C4-2B (cell line): ENCODE results near the gene DUSP2.

Experiments used
- H3K27ac ChIP-seq: fragments of 450-650 bp; 2 replicates; pipeline ENCODE4 v1.5.1; 2017
- ZFX ChIP-seq: fragments of 450-650 bp; IDR thresholded peaks from 2 replicates; pipeline ENCODE4 v1.6.1; 2017
- TF ChIP-seq, protein P1 (sequence below): fragments of 450-650 bp; conservative IDR thresholded peaks from 2 replicates; pipeline ENCODE4 v1.5.1; 2017; ENCODE audit warnings: mild to moderate bottlenecking

DUSP2 gene

GRCh38 chr2:96123936-96124335 lies 21.3 kb downstream of the DUSP2 start:
- no peak overlapping the region for H3K27ac ChIP-seq
- no peak for TF ChIP-seq ZFX
- TF ChIP-seq, protein P1, sequence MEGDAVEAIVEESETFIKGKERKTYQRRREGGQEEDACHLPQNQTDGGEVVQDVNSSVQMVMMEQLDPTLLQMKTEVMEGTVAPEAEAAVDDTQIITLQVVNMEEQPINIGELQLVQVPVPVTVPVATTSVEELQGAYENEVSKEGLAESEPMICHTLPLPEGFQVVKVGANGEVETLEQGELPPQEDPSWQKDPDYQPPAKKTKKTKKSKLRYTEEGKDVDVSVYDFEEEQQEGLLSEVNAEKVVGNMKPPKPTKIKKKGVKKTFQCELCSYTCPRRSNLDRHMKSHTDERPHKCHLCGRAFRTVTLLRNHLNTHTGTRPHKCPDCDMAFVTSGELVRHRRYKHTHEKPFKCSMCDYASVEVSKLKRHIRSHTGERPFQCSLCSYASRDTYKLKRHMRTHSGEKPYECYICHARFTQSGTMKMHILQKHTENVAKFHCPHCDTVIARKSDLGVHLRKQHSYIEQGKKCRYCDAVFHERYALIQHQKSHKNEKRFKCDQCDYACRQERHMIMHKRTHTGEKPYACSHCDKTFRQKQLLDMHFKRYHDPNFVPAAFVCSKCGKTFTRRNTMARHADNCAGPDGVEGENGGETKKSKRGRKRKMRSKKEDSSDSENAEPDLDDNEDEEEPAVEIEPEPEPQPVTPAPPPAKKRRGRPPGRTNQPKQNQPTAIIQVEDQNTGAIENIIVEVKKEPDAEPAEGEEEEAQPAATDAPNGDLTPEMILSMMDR, result no peak

DNA sequence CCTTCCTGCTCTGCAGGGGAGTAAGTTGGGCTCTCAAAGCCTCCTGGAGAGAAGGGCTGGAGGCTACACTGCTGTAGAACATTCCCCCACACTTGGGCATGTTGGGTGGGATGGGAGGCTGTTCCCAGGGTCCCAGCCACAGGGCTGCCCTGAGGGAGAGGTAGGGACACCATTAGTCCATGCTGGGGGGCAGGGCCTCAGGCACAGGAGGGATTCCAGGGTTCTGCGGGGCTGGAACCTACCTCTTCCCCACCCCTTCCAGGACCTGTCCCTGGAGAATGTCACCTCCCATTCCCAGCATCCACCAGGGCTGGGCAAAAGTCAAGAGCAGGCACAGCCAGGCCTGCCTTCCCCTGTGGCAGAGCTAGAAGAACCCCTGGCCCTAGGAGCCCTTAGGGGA lies 21.9 kb downstream of the DUSP2 start:
- no peak for TF ChIP-seq ZFX
- TF ChIP-seq, protein P1, result no peak
- H3K27ac ChIP-seq, result no peak overlapping the region

GRCh38 chr2:96122391-96122790 lies 22.8 kb downstream of the DUSP2 start:
- no peak overlapping the region for H3K27ac ChIP-seq
- TF ChIP-seq, protein P1, result no peak
- no peak for TF ChIP-seq ZFX

DNA sequence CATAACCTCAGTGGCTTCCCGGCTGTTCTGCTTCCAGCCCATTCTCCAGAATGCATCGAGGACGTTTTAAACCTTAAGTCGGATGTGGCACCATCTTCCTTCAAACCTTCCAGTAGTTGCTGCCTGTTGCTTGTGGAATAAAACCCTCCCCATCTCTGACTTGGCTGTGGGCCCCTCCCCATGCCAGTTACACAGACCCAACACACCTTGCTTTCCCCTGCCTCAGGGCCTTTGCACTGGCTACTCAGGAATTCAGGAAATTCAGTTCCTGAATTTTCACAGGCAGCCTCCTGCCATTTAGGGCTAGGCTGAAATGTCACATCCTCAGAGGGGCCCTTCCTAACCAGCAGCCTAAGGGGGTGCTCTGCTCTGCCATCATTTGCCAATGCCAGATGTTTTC lies 23.8 kb downstream of the DUSP2 start:
- no peak for TF ChIP-seq ZFX
- TF ChIP-seq, protein P1, result no peak
- no peak overlapping the region for H3K27ac ChIP-seq

DNA sequence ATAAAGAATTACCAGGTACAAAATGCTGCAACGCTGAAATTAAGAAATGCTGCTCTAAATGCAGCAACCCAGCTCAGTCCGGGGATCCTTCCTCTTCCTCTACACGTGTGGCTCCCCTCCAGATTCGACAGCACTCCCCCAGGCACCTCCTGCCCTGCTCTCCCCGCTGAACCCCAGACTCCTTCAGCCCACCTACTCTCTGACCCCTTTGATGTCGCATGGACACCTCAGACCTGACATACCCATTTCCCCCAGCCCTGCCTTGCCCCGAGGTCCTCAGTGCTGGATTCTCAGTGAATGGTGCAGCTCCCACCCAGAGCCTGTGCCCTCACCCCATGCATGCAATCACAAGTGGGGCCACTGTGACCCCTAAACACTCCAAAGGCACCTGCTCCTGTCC lies 24.2 kb downstream of the DUSP2 start:
- no peak overlapping the region for H3K27ac ChIP-seq
- TF ChIP-seq ZFX, result no peak
- TF ChIP-seq, protein P1, result no peak

- TF ChIP-seq, protein P1, result no peak
- TF ChIP-seq ZFX, result no peak
- H3K27ac ChIP-seq, result no peak overlapping the region
Measured at GRCh38 chr2:96120091-96120720, 25.0 kb downstream of the DUSP2 start.

- H3K27ac ChIP-seq, result no peak overlapping the region
- TF ChIP-seq, protein P1, result no peak
- TF ChIP-seq ZFX, result no peak
Measured at GRCh38 chr2:96119389-96119751, 25.9 kb downstream of the DUSP2 start.
